GM12892 (cell line): ENCODE results near the gene PARD3.

Experiments used
- POLR2A ChIP-seq: IDR thresholded peaks from 2 replicates; pipeline ENCODE4 v1.6.1; 2011; ENCODE audit warnings: low read depth, low read length, control low read depth
- POLR2AphosphoS5 ChIP-seq: IDR thresholded peaks from 2 replicates; pipeline ENCODE4 v1.6.1; 2011; ENCODE audit warnings: low read depth, low read length, control low read depth

- no peak for TF ChIP-seq POLR2AphosphoS5
- TF ChIP-seq POLR2A: no peak
Observed at GRCh38 chr10:34193931-34194626, 621.0 kb downstream of the PARD3 start.
